HG03432 (cell line): ENCODE measurements around the gene FAM241B.

Source experiments
- ATAC-seq: cut with Tn5 transposase; IDR thresholded peaks from one replicate; pipeline ENCODE4 v1.9.1; 2021; ENCODE audit warnings: mild to moderate bottlenecking, moderate library complexity; ENCODE audit not compliant: unreplicated experiment

Gene FAM241B

GRCh38 chr10:69629897-69630650, at the start of gene FAM241B:
TSS of gene FAM241B (plus strand) at chr10:69630247. CDS start at chr10:69631744, 1,497 bp downstream.
- ATAC-seq: no peak

- no peak for ATAC-seq
Observed at GRCh38 chr10:69580435-69580834, 49.6 kb upstream of the FAM241B start.

- ATAC-seq: no peak
Observed at GRCh38 chr10:69583106-69583505, 46.9 kb upstream of the FAM241B start.

GRCh38 chr10:69584624-69585023, 45.4 kb upstream of the FAM241B start:
- ATAC-seq: no peak

- ATAC-seq: no peak
Observed at GRCh38 chr10:69588358-69588757, 41.7 kb upstream of the FAM241B start.

DNA sequence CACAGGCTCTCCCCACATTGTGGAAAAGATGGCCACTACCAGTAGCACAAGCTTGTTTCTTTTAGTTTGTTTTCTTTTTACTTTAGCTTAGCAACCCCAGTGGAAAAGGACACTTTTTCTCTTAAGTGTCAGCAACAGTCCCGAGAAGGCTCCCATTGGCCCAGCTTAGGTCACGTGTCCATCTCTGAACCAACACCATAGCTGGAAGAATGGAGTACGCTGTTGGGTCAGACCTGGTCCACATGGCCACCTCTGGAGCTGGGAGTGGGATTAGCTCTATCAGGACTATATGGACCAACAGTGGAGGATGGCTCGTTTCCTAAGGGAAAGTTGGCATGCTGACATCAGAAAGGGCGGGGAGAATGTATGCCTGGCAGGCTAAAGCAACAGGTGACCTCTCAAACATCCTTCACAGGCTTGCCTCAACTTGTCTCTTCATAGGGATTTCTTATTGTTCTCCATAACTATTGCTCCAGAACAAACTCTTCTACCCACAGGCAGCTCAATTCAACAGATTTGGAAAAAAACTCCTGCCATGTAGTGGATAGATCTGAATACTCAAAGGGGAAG, 29.2 kb upstream of the FAM241B start:
- no peak for ATAC-seq

GRCh38 chr10:69609077-69609476, 21.0 kb upstream of the FAM241B start:
- ATAC-seq: no peak

DNA sequence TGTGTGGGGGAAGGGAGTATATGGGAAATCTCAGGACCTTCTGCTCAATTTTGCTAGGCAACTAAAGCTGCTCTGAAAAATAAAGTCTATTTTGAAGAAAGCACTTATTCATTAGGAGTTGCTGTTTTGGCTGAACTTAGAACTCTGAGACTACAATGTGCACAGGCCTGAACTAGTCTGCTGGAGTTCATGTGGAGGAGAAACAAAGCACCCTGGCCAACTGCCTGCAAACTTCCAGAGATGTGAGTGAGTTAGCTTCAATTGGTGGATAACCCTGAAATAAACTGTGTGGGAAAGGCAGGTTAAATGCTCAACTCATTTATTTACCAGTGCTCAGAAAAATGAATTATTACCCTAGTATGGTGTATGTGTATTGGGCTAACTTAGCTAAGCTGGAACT, 17.3 kb upstream of the FAM241B start:
- no peak for ATAC-seq

DNA sequence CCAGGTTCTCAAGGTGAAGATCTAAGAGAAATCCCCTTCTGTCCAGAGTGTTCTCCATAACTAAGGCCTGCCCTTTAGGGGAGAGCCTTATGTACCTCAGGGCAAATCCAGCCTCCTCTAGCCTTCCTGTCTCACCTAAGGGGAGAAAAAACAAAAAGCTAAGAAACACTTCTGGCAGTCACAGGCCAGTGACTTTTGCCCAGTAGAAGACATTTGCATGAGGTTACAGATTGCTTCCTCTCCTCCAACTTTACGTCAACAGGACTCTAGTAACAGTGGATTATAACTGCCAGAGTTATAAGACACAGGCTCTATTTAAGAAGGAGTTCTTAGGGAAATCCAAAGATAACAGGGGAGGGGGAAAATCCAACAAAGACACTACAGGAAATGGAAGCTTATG, 15.9 kb upstream of the FAM241B start:
- no peak for ATAC-seq

GRCh38 chr10:69616358-69616757, 13.7 kb upstream of the FAM241B start:
- ATAC-seq: no peak

DNA sequence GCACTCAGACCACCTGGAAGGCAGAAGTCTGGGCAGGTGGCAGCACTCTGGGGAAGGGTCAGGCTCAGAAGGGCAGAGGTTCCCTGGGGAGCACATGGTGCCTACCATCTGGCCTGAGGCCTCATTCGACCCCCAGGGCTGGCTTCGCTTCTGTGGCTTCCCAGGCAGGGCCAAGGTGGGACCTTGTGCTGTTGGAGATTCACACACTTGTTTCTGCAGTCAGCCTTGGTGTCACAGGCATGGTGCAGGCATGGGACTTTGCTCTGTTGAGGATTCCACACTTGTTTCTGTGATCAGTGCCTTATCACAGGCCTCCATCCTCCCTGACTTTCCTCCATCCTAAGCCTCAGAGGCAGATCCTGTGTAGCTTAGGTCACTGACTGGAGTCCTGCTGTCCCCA, 11.3 kb upstream of the FAM241B start:
- no peak for ATAC-seq

- ATAC-seq: no peak
Observed at GRCh38 chr10:69619626-69620025, 10.4 kb upstream of the FAM241B start.

DNA sequence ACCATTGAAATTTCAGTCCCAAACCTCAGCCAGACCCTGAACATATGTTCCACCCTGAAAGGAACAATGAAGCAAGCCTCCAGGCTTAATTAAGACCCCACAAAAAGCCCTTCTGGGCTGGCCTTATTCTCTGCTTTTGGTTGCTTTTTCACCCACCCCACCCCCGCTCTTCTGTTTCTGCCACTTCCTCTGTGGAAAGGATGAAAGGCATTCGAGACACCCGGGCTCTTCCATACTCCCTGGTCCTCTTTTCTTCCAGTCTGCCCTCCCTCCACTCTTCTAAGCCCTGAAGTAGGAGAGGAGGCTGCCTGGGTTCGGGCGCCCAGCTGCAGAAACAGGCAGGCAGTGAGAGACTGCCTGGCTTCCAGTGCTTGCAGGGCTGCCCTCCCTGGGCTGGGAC, 9.4 kb upstream of the FAM241B start:
- ATAC-seq: no peak

DNA sequence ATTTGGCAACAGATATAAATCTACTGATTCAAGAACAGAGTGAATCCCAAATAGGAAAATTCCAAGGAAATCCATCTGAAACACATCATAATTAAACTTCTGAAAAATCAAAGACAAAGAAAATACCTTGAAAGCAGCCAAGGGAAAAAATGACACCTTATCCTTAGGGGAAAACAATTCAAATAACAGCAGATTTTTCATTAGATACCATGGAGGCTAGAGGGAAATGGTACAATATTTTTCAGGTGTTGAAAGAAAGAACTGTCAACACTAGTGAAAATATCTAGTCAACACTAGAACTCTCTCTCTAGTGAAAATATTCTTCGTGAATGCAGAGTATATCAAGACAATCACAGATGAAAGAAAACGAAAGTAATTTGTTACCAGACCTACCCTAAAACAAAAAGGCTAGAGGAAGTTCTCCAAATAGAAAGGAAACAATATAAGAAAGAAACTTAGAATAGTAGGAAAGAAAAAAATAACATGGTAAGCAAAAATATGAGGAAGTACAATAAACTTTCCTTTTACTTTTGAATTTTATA, 5.7 kb upstream of the FAM241B start:
- no peak for ATAC-seq

DNA sequence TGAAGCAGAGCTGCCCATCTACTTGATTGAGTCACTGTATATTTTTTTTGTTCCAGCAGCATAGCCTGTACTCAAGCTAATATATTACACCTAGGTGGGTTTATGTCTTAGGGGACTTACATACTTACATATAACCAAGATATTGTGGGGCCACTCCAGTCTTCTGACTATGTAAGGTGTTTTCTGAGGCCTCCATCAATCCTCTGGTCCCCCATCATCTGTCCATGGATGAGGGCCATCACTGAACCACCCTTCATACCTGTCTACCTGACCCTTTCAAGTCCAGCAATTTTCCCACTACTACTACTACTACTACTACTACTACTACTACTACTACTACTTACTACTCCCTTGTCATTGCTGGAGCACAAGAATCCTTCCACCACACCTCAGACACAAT, 3.2 kb upstream of the FAM241B start:
- ATAC-seq: no peak

DNA sequence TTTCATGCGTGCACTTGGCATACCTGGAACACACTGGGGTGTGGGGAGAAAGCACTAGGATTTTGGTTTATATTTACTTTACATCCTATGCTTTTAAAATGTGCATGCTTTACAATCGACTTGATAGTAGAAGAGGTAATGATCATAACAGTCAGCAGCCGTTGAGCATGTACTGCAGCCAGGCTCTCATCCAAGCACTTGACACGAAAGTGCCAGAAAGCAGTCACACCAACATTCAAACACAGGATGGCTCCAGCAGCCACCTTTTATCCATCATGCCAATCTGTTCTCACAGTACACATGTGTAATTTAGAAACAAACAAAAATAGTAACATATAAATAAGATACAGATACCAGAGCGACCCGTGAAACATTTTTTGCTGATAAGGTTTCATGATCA, 1.2 kb upstream of the FAM241B start:
- no peak for ATAC-seq

DNA sequence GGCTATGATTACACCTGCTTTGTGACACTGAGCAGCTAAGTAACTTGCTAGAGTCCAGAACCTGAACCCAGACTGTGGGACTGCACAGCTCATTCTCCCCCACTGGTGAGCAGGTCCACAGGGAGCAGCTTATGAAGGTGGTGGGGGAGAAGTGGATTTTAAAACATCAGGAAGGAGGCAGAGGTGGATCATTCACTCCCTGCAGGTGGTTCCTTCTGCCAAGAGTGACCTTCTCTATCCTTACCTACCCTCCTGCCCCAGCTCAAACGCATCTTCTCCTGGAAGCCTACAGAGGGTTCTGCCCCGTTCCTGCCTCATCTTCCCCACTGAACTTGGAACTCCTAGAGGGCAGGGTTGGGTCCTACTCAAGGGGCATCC, 539 bp upstream of the FAM241B start:
- no peak for ATAC-seq

- no peak for ATAC-seq
Observed at GRCh38 chr10:69630651-69631400, 779 bp downstream of the FAM241B start.

- no peak for ATAC-seq
Observed at GRCh38 chr10:69631566-69631965, 1.5 kb downstream of the FAM241B start.

DNA sequence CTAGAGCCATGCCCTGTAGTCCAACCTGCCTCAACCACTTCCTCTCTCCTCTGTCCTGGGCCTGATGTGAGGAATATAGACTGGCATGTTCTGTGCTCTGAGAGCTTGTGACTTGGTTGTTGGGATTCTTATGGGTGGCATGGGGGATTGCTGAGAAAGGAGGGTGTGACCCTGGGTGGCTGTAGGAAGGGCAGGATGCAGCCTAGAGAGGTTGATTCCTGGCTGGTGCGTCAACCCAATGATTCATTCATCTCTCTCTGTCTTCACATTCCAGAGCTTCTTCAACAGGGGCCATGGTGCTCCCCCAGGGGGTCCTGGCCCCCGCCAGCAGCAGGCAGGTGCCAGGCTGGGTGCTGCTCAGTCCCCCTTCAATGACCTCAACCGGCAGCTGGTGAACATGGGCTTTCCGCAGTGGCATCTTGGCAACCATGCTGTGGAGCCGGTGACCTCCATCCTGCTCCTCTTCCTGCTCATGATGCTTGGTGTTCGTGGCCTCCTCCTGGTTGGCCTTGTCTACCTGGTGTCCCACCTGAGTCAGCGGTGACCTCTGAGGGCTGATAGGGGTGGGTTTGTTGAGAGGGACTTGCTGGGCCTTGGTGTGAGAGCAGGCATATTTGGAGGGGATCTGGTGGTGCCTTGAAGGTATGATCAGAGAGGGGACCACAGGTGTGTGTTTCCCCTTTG, 2.6 kb downstream of the FAM241B start:
- ATAC-seq: no peak
